Lung (tissue), 12 donors: ENCODE data around the gene ITPA. TPM values are rescaled to one million over a fixed set of nuclear protein-coding genes. Genes with fewer than 3 reads are reported as not detected.

Source experiments
- ATAC-seq: fragments of 200-7000 bp; cut with Tn5 transposase; one replicate; pipeline ENCODE4 v1.9.1; 2020; ENCODE audit warnings: moderate number of reproducible peaks; ENCODE audit not compliant: insufficient read depth, low FRiP score
- DNase-seq, 3 donors: peaks; one replicate each; pipeline ENCODE4 v3.0.0-alpha.2; 2013 to 2017
- H3K27ac ChIP-seq, 2 donors: one replicate each; pipeline ENCODE4 v1.5.1; 2013; ENCODE audit warnings: mild to moderate bottlenecking in 2 of 2, moderate library complexity in 2 of 2, control low read depth in 1 of 2, inconsistent platforms in 1 of 2, low read depth in 1 of 2, low read length in 1 of 2
- H3K27me3 ChIP-seq, 3 donors: one replicate each; pipeline ENCODE4 v1.5.1; 2013; ENCODE audit warnings: low read length in 2 of 3; ENCODE audit not compliant: control insufficient read depth in 3 of 3, insufficient read depth in 3 of 3
- H3K36me3 ChIP-seq, 4 donors: one replicate each; pipeline ENCODE4 v1.5.1; 2013; ENCODE audit warnings: low read length in 4 of 4, mild to moderate bottlenecking in 1 of 4, moderate library complexity in 1 of 4; ENCODE audit not compliant: control insufficient read depth in 4 of 4, insufficient read depth in 4 of 4
- H3K4me1 ChIP-seq, 5 donors: one replicate each; pipeline ENCODE4 v1.5.1; 2013; ENCODE audit warnings: low read length in 5 of 5, mild to moderate bottlenecking in 2 of 5, moderate library complexity in 1 of 5; ENCODE audit not compliant: control insufficient read depth in 5 of 5, insufficient read depth in 5 of 5
- H3K4me3 ChIP-seq: one replicate; pipeline ENCODE4 v1.5.1; 2013; ENCODE audit warnings: mild to moderate bottlenecking, control low read depth, moderate library complexity
- H3K9ac ChIP-seq, 2 donors: one replicate each; pipeline ENCODE4 v1.5.1; 2013; ENCODE audit warnings: low read length in 2 of 2, control low read depth in 1 of 2; ENCODE audit not compliant: insufficient read depth in 1 of 2
- H3K9me3 ChIP-seq, 4 donors: one replicate each; pipeline ENCODE4 v1.5.1; 2013; ENCODE audit warnings: low read length in 3 of 4, mild to moderate bottlenecking in 1 of 4, moderate library complexity in 1 of 4; ENCODE audit not compliant: control insufficient read depth in 4 of 4, insufficient read depth in 3 of 4
- WGBS, 2 donors: extraction: QIAGEN DNeasy Blood & Tissue Kit; methylation state at CpG; one replicate each; pipeline ENCODE4 v1.1.7; 2013; 5-methylcytosine and 5-hydroxymethylcytosine counted together
- polyA plus RNA-seq, 2 donors: library from polyadenylated mRNA; stranded (reverse); fragments of 200-250 nt; gene quantifications; one replicate each; pipeline ENCODE4 v1.2.1, GENCODE V29; 2013
- total RNA-seq, 2 donors: library from RNA; depleted of rRNA in 1 of 2; stranded (reverse); fragments of >200 nt in 1 of 2; gene quantifications; one replicate each; pipeline ENCODE4 v1.2.1, GENCODE V29; 2014 to 2021
- TF ChIP-seq, protein P1 (sequence below): IDR thresholded peaks from 2 replicates; pipeline ENCODE4 v1.5.1; 2012; ENCODE audit warnings: mild to moderate bottlenecking; ENCODE audit errors: control extremely low read depth, extremely low read depth
- donor health status: control.
- donor health status: control.
- donor health status: Bipolar disorder and iron deficiency.
- donor health status: healthy.
- donor health status: DM: yes; HTN: yes; CAD: no.

ITPA gene
- total and polyA plus RNA-seq, 4 donors = 32.7 to 95.8 (median 66.1) TPM

DNA sequence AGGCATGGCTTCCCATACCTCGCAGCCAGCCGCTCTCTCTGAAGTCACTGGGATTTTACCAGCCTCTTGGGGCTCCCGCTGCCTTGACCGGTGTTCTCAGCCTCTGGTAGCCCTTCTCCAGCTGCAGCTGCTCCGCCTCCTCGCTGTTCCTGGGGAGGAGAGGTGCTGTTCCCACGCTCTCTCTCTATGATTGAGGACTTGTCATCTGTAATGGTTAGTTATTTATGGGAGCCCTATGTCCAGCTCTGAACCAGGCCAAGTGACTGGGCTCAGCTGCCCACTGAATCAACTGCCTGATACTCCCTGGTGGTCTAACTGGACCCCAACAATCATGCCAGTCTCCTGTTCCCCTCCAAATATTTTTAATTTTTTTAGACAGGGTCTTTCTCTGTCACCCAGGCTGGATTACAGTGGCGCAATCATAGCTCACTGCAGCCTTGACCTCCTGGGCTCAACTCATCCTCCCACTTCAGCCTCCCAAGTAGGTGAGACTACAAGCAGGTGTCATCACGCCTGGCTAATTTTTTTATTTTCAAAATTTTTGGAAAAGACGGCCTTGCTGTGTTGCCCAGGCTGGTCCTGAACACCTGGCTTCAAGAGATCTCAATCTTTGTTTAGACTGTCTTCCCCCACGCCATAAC lies 34.5 kb downstream of the ITPA start:
- peaks cover 0 to 48% (median 28%) of the 10 kb centered on the region in 3 donors for H3K27me3 ChIP-seq
- H3K9me3 ChIP-seq = peaks cover 0 to 2% (median 0%) of the 10 kb centered on the region in 4 donors
- no peak overlapping the region for H3K27ac ChIP-seq
- DNase-seq (no peak), ATAC-seq (no peak)
- WGBS, 2 donors = 69 to 83% methylated on average over 11 of the region's 11 CpGs
- H3K4me3 ChIP-seq = no peak overlapping the region
- H3K9ac ChIP-seq = no peak overlapping the region
- no peaks in the 10 kb centered on the region for H3K36me3 ChIP-seq
- H3K4me1 ChIP-seq = peaks cover 0 to 22% (median 0%) of the 10 kb centered on the region in 5 donors
- TF ChIP-seq, protein P1, sequence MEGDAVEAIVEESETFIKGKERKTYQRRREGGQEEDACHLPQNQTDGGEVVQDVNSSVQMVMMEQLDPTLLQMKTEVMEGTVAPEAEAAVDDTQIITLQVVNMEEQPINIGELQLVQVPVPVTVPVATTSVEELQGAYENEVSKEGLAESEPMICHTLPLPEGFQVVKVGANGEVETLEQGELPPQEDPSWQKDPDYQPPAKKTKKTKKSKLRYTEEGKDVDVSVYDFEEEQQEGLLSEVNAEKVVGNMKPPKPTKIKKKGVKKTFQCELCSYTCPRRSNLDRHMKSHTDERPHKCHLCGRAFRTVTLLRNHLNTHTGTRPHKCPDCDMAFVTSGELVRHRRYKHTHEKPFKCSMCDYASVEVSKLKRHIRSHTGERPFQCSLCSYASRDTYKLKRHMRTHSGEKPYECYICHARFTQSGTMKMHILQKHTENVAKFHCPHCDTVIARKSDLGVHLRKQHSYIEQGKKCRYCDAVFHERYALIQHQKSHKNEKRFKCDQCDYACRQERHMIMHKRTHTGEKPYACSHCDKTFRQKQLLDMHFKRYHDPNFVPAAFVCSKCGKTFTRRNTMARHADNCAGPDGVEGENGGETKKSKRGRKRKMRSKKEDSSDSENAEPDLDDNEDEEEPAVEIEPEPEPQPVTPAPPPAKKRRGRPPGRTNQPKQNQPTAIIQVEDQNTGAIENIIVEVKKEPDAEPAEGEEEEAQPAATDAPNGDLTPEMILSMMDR = no peak

DNA sequence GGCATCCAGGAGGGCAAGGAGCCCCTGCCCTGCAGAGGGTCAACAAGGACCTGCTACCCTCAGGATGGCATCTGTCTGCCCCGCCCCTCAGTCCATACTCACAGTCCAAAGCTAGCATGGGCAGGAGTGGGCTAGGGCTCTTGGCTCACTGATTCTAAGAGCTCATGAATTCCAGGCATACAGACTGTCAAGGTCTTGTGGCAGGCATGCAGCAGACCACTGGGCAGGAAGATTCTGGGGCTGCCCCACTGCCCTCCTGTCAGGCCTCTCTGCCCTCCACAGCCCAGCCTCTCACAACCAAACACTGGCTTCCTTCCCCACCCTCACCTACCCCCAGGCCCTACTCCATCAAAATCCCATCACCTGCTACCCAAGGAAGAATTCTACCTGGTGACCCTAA lies 35.3 kb downstream of the ITPA start:
- H3K27ac ChIP-seq = no peak overlapping the region
- TF ChIP-seq, protein P1 = no peak
- peaks cover 0 to 17% (median 0%) of the 10 kb centered on the region in 5 donors for H3K4me1 ChIP-seq
- no peaks in the 10 kb centered on the region for H3K36me3 ChIP-seq
- H3K27me3 ChIP-seq = peaks cover 0 to 53% (median 25%) of the 10 kb centered on the region in 3 donors
- DNase-seq (no peak), ATAC-seq (no peak)
- WGBS, 2 donors = 82 to 93% methylated on average over 1 of the region's 1 CpG
- H3K9me3 ChIP-seq = peaks cover 0 to 2% (median 0%) of the 10 kb centered on the region in 4 donors
- H3K4me3 ChIP-seq = no peak overlapping the region
- H3K9ac ChIP-seq = no peak overlapping the region

DNA sequence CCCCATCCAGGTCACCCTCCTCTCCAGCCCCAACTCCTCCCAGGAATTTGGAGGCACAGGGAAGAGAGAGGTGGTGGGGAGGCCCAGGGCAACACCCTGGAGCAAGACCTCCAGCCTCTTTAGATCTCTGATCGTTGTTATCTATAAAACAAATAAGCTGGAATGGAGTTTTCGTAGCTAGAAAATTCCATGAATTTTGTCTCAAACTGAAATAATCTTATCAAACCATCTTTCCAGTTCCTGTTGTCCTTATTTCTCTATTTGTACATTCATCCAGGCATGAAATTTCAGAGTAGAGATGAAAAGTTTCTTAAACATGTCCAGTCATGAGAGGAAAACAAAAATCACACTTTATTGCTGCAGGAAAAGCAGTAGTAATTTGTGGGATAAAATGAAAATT lies 35.9 kb downstream of the ITPA start:
- Histone ChIP-seq H3K9me3 (no peaks in the 10 kb centered on the region), H3K4me3 (no peak overlapping the region), H3K27ac (no peak overlapping the region), H3K9ac (no peak overlapping the region), H3K36me3 (peaks cover 0 to 3% (median 0%) of the 10 kb centered on the region in 4 donors), H3K27me3 (peaks cover 0 to 51% (median 22%) of the 10 kb centered on the region in 3 donors), H3K4me1 (peaks cover 0 to 12% (median 0%) of the 10 kb centered on the region in 5 donors)
- ATAC-seq (no peak), DNase-seq (no peak)
- WGBS, 2 donors = 65 to 74% methylated on average over 2 of the region's 2 CpGs
- TF ChIP-seq, protein P1 = no peak
